NT2/D1 (cell line): Measurements from ENCODE around the gene PACC1.

ENCODE experiments used
- DNase-seq: peaks from one replicate; pipeline ENCODE4 v3.0.0-alpha.2; 2011; ENCODE audit warnings: low read depth, low spot score
- H3K27me3 ChIP-seq: 2 replicates; pipeline ENCODE4 v1.6.0; 2011; ENCODE audit warnings: mild to moderate bottlenecking; ENCODE audit not compliant: insufficient read length, insufficient read depth
- H3K36me3 ChIP-seq: 2 replicates; pipeline ENCODE4 v1.6.1; 2011; ENCODE audit warnings: mild to moderate bottlenecking, low read length, mixed read lengths; ENCODE audit not compliant: insufficient read depth, insufficient read length
- H3K4me1 ChIP-seq: 2 replicates; pipeline ENCODE4 v1.5.1; 2011; ENCODE audit not compliant: insufficient read depth, insufficient read length
- H3K4me3 ChIP-seq: 2 replicates; pipeline ENCODE4 v1.5.1; 2011; ENCODE audit warnings: low read depth; ENCODE audit not compliant: insufficient read length
- H3K9ac ChIP-seq: 2 replicates; pipeline ENCODE4 v1.6.0; 2011; ENCODE audit warnings: low read depth; ENCODE audit not compliant: insufficient read length
- H3K9me3 ChIP-seq: 2 replicates; pipeline ENCODE4 v1.5.1; 2011; ENCODE audit warnings: mild to moderate bottlenecking, low read length; ENCODE audit not compliant: insufficient read depth
- SUZ12 ChIP-seq: IDR thresholded peaks from 2 replicates; pipeline ENCODE4 v1.6.1; 2011; ENCODE audit not compliant: insufficient read length, insufficient read depth; ENCODE audit errors: extremely low read depth
- YY1 ChIP-seq: IDR thresholded peaks from 2 replicates; pipeline ENCODE4 v1.6.1; 2011; ENCODE audit not compliant: insufficient read length, insufficient read depth
- ZNF274 ChIP-seq: IDR thresholded peaks from 2 replicates; pipeline ENCODE4 v1.6.1; 2011; ENCODE audit warnings: mild to moderate bottlenecking, low read depth, low read length

Gene PACC1

GRCh38 chr1:212351588-212352362 is 62.9 kb downstream of the PACC1 start:
- no peak for DNase-seq
- H3K9ac ChIP-seq: no peak overlapping the region
- TF ChIP-seq SUZ12 (no peak), ZNF274 (no peak), YY1 (no peak)
- no peaks in the 10 kb centered on the region for H3K9me3 ChIP-seq
- H3K27me3 ChIP-seq: no peaks in the 10 kb centered on the region
- H3K36me3 ChIP-seq: peaks cover 22% of the 10 kb centered on the region
- H3K4me1 ChIP-seq: no peaks in the 10 kb centered on the region
- no peak overlapping the region for H3K4me3 ChIP-seq

- Histone ChIP-seq H3K36me3 (peaks cover 10% of the 10 kb centered on the region), H3K4me1 (no peaks in the 10 kb centered on the region)
- DNase-seq: no peak
Observed at GRCh38 chr1:212346601-212347000, 68.1 kb downstream of the PACC1 start.

DNA sequence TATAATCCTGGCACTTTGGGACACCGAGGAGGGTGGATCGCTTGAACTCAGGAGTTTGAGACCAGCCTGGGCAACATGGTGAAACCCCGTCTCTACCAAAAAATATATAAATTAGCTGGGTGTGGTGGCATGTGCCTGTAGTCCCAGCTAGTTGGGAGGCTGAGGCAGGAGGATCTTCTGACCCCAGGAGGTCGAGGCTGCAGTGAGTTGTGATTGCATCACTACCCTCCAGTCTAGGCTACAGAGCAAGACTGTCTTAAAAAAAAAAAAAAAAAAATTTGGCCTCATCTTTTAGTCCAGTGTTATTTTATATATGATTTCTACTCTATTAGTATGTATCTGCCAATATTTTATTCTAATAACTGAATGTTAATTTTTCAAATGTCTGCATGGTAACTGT is 69.8 kb downstream of the PACC1 start:
- H3K9ac ChIP-seq: no peak overlapping the region
- DNase-seq: no peak
- no peak overlapping the region for H3K4me3 ChIP-seq
- H3K36me3 ChIP-seq: peaks cover 11% of the 10 kb centered on the region
- no peaks in the 10 kb centered on the region for H3K27me3 ChIP-seq
- H3K9me3 ChIP-seq: no peaks in the 10 kb centered on the region
- H3K4me1 ChIP-seq: no peaks in the 10 kb centered on the region
- TF ChIP-seq ZNF274 (no peak), SUZ12 (no peak), YY1 (no peak)

More at GRCh38 chr1:212346601-212347000, 68.1 kb downstream of the PACC1 start:
- H3K9me3 ChIP-seq: no peaks in the 10 kb centered on the region
- no peaks in the 10 kb centered on the region for H3K27me3 ChIP-seq
- TF ChIP-seq YY1 (no peak), SUZ12 (no peak), ZNF274 (no peak)
- H3K9ac ChIP-seq: no peak overlapping the region
- H3K4me3 ChIP-seq: no peak overlapping the region

DNA sequence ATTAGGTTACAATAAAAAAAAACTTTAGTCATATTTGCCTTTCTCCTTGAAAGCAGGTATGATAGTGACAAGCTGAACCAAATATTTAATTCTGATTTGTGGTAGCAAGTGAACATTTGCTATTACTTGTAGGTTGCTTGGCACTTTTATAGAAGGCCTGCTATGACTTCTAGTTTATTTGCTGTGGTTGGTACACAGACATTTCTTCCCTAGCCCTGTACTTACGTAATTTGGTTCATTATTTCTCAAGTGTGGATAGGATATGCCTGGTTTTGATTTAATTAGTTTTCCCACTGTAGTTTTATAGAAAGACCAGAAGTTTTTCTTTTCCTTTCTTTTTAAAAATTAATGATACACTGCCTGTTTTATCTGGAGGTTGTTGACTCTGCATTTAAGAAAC is 73.6 kb downstream of the PACC1 start:
- no peaks in the 10 kb centered on the region for H3K9me3 ChIP-seq
- H3K36me3 ChIP-seq: peaks cover 8% of the 10 kb centered on the region
- no peak for DNase-seq
- no peak overlapping the region for H3K4me3 ChIP-seq
- no peak overlapping the region for H3K9ac ChIP-seq
- TF ChIP-seq ZNF274: no peak
- no peak for TF ChIP-seq YY1
- TF ChIP-seq SUZ12: no peak
- H3K27me3 ChIP-seq: no peaks in the 10 kb centered on the region
- H3K4me1 ChIP-seq: no peaks in the 10 kb centered on the region

GRCh38 chr1:212329105-212329504 is 85.6 kb downstream of the PACC1 start:
- TF ChIP-seq ZNF274 (no peak), YY1 (no peak), SUZ12 (no peak)
- Histone ChIP-seq H3K4me3 (no peak overlapping the region), H3K36me3 (peaks cover 8% of the 10 kb centered on the region), H3K9ac (no peak overlapping the region), H3K4me1 (no peaks in the 10 kb centered on the region), H3K27me3 (no peaks in the 10 kb centered on the region), H3K9me3 (no peaks in the 10 kb centered on the region)
- DNase-seq: no peak

GRCh38 chr1:212328248-212328647 is 86.4 kb downstream of the PACC1 start:
- Histone ChIP-seq H3K9ac (no peak overlapping the region), H3K9me3 (no peaks in the 10 kb centered on the region), H3K36me3 (peaks cover 8% of the 10 kb centered on the region), H3K4me1 (no peaks in the 10 kb centered on the region), H3K27me3 (no peaks in the 10 kb centered on the region), H3K4me3 (no peak overlapping the region)
- no peak for DNase-seq
- no peak for TF ChIP-seq YY1
- TF ChIP-seq ZNF274: no peak
- TF ChIP-seq SUZ12: no peak

- Histone ChIP-seq H3K4me1 (no peaks in the 10 kb centered on the region), H3K9ac (no peak overlapping the region), H3K36me3 (peaks cover 8% of the 10 kb centered on the region), H3K27me3 (no peaks in the 10 kb centered on the region), H3K4me3 (no peak overlapping the region), H3K9me3 (no peaks in the 10 kb centered on the region; the same call in 1 of the 2 replicates)
- TF ChIP-seq ZNF274 (no peak), YY1 (no peak), SUZ12 (no peak)
- DNase-seq: no peak
Observed at GRCh38 chr1:212326541-212326940, 88.1 kb downstream of the PACC1 start.
